GM19395 (cell line): Measurements from ENCODE around the gene POR.
A peak's percentile ranks its signal among the peaks of the same experiment; 100 is the strongest.
"Not testable (repeated sequence)": the region's sequence is repeated elsewhere in the genome, so short reads cannot be mapped to it uniquely, and the experiment has no call there.

ENCODE experiments used
- ATAC-seq: cut with Tn5 transposase; IDR thresholded peaks from one replicate; pipeline ENCODE4 v1.9.1; 2021; ENCODE audit warnings: mild to moderate bottlenecking, moderate library complexity; ENCODE audit not compliant: unreplicated experiment

Gene POR

DNA sequence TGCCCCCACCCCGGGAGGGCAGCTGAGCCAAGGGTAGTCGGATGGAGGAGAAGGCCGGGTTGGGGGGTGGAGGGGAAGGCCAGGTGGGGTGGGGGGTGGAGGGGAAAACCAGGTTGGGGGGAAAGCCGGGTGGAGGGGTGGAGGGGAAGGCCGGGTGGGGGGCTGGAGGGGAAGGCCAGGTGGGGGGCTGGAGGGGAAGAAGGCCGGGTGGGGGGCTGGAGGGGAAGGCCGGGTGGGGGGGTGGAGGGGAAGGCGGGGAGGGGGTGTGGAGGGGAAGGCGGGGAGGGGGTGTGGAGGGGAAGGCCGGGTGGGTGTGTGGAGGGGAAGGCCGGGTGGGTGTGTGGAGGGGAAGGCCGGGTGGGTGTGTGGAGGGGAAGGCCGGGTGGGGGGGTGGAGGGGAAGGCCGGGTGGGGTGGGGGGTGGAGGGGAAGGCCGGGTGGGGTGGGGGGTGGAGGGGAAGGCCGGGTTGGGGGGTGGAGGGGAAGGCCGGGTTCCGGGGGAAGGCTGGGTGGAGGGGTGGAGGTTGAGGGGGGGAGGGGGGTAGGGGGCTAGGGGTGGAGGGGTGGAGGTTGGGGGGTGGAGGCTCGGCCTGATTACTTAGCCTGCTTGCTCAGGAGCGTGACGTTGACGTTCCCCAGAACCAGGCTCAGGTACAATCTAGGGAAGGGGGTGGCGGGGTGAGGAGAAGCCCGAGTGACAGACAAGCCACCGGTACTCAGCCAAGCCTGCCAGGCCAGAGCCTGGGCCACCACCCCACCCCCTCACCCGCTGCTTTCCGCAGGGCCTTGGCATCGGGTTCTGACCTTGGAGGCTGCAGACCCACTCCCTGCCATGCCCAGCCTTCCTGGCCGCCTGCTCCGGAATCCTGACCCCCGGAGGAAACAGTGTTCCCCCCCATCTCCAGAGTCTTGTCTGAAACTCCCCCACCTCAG is 73.9 kb downstream of the POR start:
- ATAC-seq = no peak

DNA sequence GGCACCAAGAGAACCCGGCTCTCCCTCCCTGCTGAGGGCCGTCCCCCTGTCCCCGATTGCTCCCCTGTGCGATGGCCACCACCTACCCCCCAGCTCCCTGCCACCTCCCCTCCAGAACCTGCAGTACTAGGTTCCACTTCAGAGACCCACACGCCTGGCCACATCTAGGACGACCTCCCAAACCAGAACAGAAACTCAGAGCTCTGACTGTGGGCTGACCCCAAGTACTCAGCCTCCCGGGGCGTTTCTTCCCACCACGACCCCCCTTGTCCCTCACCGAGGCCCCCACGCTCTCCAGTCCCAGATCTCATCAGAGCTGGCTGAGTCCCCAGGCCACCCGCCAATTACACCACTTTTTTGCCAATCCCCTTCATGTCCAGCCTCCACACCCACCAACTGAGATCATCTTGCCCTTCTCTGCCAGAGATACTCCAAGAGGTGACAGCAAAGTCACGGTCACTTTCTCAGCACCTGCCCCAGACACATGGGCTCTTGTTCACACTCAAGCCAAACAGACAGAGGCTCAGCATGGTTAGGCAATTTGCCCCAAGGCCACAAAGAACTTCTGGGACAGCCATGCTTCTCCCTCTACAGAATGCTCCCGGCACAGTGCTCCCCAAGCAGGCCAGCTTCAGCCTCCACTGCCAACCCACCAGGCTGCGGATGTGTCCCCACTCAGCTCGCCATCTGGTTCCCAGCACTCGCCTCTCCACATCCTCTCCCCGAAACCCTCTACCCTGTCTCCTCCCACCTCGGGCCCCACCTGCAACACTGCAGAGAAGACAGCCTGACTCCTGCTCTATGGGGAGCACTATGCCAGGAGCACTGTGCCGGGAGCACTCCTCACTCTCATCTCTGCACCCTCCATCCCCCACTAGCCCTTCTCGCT is 74.8 kb downstream of the POR start:
- ATAC-seq = no peak

DNA sequence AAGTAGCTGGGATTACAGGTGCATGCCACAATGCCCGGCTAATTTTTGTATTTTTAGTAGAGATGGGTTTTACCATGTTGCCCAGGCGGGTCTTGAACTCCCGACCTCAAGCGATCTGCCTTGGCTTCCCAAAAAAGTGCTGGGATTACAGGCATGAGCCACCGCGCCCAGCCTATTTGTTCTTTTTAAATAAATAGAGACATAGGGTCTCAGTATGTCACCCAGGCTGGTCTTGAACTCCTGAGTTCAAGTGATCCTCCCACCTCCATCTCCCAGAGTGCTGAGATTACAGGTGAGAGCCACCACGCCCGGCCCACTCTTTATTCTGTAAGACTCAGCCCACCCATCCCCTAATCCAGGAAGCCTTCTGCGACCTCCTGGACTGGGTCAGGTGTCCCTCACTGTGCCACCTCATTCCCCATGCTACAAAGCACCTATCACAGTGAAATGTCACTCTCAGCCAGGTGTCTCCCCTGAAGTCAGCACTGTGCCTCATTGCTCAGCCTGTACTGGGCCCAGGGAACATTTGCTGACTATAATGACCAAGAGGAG is 76.7 kb downstream of the POR start:
- no peak for ATAC-seq

DNA sequence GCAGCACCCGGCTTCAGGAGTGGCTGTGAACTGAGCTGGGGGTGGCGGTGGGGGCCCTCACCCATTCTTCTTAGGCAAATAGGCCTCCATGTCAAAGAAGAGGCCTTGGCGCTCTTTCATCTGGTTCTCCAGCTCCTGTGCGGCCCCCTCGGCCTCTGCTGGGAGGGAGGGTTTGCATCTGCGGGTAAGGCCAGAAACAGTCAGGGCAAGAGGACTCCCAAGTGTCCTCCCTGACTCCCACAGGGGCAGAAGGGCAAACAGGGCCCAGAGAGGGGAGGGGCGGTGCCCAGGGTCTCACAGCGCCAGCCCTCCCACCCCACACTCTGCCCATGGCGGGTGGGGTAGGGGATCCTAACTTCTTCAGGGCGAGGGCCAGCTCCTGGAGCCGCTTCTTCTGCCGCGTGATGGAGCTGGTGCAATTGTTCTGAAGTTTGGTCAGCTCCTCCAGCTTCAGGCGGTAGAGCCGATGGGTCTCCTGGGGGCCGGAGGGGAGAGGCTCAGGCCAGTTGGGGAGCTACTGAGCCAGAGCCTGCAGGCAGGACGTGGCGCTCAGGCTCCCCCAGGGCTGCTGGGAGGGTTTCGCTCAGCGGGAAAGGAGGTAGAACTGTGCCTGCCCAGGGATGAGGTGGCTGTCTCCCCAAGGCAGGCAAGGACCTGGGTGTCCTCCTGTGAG is 77.3 kb downstream of the POR start:
- ATAC-seq = no peak

DNA sequence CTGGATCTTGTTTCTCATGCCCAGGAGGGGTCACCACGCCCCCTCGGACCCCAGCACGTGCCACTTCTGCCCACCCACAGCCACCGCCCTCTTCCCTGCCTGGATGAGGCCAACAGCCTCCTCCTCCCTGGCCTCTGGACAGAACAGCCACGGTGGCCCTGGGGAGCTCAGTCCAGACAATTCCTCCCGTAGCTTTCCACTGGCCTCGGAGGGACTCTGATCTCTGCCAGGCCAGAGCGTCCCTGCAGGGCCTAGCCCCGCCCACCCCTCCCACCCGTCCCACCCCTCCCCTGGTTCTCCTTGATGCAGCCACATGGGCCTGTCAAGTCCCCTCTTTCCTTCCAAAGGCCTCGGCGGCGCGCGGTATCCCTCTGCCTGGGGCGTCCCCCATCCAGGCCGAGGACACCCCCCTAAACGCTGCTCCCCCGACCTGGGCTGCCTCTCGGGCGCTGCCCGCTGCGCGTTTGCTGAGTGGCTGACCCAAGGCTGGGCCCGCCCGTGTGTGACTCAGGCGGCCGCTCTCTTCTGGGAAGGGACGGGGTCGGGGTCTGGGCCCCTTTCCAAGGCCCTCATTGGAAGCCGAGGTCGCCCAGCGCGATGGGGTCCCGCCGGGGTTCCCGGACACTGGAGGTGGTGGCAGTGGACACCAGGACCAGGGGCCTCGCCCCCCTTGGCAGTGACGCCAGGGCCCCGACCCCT is 78.9 kb downstream of the POR start:
- ATAC-seq = peak; percentile 24

DNA sequence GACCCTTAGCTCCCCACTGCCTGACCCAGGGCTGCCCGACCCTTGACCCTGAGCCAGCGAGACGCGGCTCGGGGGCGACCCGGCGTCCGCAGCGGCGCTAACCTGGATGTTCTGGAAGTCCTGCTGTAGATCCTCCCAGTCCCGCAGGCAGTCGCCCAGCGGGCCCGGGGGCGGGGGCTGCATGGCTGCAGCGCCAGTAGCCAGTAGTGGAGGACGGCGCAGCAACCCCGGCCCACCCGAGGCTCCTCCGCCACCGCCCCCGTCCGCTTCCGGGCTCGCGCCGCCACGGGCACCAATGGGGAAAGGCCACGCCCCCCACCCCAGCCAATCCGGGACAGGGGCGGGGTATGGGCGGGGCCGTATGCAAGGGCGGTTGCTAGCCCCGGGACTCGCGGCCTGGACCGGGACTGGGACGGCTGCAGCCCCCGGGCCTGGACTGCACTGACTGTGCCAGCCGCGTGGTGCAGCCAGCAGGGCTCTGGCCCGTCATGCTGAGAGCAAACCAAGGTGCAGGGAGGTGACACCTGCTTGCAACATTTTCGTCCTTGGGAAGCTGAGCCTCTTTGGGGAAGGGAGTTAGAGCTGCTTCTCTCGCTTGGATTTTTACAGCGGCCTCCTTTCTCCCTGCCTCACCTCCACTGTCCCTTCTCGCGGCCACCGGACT is 79.6 kb downstream of the POR start, which contains the start of gene TMEM120A:
TSS of gene TMEM120A (minus strand) at position 208 of the 664 bp plus-strand sequence. CDS start at position 183, 25 bp downstream.
- ATAC-seq = peak; percentile 92

DNA sequence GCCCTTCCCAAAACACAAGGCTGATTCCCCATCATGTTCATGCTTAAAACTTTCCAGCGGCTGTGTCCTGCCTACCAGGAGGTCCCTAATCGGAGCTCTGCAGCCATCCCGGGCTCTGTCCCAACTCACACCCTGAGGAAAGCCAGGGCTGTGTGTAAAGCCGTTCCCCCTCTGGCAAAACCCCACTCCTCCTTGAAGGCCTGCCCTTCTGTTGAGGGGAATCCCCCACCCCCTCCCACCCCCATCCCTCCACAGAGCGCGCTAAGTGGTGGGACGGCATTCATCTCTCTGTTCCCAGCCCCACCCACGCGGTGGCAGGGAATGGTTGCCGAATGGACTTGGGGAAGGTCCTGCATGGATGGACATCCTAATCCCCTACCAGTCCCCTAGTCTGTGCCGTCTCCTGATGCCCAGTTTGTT is 80.1 kb downstream of the POR start:
- peak; percentile 4 for ATAC-seq

DNA sequence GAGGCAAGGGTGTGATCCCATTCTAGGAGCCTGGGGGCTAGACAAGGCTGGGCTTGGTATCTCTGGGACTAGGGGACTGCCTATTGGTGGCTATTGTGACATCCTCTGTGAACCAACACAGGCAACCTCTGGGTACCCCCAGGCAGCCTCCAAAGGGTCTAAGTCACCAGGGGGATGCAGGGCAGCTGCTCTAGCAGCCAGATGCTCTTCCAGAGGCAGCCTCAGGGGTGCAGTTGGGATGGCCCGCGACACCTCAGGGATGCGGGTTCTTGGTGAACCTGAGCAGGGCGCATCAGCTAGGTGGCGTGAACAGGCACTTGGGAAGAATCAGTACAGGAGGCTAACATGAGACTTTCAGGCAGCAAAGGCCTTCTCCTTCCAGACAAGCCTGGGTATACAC is 81.0 kb downstream of the POR start:
- ATAC-seq = no peak

DNA sequence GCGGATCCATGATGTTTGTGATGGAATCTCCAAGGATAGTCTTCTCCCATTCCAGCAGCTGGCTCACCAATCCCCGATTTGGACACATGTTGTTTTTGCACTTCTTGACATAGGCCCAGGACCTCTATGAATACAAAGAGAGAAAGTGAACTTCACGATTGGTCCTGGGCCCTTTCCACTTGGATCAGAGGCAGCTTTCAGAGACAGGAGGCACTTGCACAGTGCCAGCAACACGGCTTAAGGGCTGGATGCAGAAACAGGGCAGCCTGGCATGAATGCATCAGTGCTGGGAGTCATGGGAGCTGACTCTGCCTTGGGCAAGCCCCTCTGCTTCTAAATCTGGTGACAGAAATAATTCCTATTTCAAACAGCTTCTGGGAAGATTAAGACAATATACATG is 81.5 kb downstream of the POR start:
- no peak for ATAC-seq

DNA sequence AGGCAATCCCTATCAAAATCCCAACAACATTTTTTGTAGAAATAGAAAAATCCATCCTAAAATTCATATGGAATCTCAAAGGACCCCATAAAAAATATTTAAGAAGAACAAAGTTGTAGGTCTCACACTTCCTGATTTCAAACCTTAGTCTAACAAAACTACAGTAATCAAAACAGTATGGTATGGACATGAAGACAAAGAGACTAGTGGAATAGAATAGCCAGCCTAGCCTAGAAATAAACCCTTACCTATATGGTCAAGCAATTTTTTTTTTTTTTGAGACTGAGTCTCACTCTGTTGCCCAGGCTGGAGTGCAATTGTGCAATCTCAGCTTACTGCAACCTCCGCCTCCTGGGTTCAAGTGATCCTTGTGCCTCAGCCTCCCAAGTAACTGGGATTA is 83.1 kb downstream of the POR start:
- ATAC-seq = no peak

DNA sequence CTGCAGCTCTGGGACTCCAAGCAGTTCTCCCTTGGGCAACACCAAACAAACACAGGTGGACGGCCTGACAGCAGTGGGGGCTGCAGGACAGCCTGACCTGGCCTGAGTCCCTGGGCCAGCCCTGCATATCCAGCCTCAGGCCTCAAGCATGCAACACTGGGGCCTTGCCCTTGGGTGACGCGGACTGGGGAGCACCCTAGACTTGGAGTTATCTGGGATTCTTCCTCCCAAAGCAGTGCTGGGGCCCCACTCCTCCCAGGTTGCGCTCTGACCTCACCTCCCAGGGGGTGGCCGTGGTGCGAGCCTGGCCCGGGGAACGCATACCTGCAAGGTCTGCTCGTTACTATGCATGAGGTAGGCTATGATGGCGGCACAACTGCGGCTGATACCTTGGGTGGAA is 85.6 kb downstream of the POR start:
- ATAC-seq = no peak

DNA sequence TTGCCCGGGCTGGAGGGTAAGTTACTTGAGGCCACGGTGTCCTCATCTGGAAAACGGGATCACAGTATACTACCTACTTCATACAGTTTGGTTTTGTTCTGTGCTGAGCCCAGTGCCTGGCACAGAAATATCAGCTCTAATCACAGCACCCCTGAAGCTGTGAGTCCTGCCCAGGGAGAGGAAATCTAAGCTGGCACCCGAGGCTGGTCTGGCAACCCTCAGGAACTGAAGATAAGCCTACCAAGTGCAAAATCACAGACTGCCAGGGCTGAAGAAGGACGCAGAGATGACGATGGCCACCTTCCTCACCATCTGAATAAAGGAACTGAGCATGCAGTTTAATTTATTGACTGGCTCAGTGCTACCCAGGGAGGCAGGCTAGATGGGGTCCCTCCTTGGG is 87.2 kb downstream of the POR start:
- no peak for ATAC-seq

DNA sequence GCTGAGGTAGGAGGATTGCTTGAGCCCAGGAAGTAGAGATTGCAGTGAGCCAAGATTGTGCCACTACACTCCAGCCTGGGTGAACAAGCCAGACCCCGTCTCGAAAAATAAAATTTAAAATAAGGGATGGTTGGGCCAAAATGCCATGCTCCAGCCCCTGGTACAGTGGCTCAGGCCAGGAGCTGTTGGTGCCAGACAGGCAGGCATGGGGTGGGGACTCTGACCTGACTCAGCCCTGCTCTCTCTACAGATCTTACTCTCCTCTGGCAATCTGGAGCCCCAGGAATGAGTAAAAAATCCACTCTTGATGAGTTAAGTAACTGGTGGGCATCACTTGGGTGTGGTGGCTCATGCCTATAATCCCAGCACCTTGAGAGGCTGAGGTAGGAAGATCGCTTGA is 87.9 kb downstream of the POR start:
- no peak for ATAC-seq

DNA sequence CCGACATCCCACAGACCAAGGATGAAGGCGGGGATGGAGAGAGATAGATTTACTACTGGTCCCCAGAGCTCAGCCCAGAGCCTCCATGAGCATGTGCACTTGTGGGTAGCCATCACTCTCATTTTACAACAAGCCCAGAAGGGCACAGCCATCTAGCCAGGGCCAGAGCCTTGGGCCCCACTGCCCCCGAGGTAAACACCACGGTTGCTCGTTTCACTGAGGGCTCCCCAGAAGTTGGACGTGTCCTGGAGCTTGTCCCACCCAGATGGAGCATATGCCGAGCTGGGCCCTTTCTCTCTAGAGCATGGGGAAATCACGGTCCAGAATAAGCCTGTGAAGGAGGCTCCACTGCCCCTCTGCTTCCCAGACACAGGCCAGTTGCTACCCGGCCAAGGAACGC is 88.4 kb downstream of the POR start:
- no peak for ATAC-seq

DNA sequence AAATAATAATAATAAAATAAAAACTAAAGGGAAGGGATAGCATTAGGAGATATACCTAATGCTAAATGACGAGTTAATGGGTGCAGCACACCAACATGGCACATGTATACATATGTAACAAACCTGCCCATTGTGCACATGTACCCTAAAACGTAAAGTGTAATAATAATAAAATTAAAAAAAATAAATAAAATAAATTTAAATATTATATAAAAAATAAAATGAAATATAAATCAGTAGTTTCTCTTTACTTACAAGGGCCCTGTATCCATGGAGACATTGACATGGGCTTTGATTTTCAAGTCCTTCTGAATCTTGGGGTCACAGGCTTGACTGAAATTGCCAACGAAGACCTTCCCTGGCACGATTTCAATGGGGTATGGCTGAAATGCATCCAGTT is 90.0 kb downstream of the POR start:
- not testable (repeated sequence) for ATAC-seq

DNA sequence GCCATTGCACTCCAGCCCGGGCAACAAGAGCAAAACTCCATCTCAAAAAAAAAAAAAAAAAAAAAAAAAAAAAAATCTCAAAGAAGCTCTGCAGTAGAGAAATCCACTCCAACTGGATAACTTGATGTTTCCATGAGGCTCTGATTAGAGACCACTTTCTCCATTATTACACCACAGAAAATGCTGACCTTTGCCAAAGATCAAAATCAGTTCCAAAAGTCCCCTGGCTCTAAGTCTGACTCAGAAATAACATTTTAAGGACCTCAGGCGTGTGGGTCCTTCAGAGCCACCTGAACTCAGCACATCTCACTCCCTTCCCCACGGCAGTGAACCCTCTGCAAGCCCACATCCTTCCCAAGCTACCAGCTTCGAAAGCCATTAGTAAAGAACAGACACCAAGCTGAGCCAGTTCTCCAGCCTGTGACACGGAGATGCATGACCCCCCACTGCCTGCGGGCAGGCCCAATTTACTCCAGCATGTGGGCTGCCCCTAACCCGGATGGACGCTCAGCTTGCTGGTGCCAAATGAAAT is 93.3 kb downstream of the POR start:
- ATAC-seq = no peak

DNA sequence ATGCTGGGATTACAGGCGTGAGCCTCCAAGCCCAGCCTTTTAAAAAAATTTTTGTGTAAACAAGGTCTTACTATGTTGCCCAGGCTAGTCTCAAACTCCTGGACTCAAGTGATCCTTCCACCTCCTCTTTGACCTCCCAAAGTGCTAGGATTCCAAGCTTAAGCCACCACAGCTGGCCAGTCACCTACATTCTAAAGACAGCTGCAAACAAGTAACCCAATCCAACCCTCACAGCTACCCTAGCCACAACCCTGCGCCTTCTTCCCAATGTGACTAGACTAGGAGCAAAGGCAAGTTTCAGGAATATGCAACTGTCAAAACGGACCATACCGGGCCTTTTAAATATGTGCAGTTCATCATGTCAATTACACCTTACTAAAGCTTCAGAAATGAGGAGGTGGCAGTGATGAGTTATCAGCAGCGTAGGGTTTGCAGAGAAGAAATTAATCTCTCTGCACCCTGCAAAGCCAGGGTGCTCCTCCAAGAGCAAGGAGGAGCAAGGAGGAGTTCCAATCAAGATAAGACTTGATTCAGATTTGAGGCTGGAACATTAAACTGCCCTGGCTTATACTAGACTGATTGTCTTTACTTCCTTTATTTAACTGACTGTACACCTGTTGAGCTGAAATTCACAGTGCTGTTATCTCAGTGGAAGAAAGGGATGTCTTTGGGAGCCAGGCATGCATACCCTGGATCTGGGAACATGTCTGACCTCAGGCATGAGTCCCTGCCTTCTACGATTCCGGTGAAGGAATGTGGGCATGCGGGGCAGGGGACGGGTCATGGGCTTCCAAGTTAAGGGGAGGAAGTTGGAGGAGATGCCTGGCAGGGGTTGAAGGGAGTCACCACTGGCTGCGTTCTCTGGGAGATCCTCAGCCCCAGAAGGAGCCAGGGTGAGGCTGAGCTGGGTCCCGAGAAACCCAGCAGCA is 95.0 kb downstream of the POR start:
- no peak for ATAC-seq

DNA sequence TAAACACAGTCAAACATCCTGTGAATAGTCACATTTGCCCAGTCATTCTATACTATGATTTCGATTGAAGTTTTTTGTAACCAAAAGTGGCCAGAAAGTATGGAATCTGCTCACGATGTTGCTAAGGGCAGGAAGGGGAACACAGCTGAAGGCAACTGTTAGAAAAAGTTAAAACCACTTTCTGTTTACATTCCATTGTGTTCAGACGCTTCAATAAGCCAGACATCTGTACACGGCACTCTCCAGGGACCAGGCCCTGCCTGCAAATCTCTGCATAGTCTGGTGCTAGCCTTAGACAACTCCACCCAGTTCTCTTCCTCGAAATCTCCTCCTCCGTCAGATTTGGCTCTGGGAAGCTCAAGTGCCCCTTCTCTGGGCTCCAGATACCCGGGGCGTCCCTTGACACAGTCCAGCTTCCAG is 96.5 kb downstream of the POR start:
- no peak for ATAC-seq
